ENCODE measurements around the gene SPATA2. TPM values are rescaled to one million over a fixed set of nuclear protein-coding genes. Genes with fewer than 3 reads are reported as not detected.

SPATA2 gene
- total RNA-seq, 2 experiments from 2014 or later: 11.2 to 11.6 TPM

- peaks cover 8% of the 10 kb centered on the region for H3K4me1 Mint-ChIP-seq
- H3K27me3 Mint-ChIP-seq: no peaks in the 10 kb centered on the region
- H3K27ac Mint-ChIP-seq: peak overlapping the region; percentile 44
- no peak overlapping the region for H3K4me3 Mint-ChIP-seq
- no peaks in the 10 kb centered on the region for H3K9me3 Mint-ChIP-seq
- DNase-seq: no peak
- H3K36me3 Mint-ChIP-seq: peaks cover 8% of the 10 kb centered on the region
Observed at GRCh38 chr20:49886571-49887213, 28.6 kb downstream of the SPATA2 start.

- Mint-ChIP-seq H3K36me3 (peaks cover 8% of the 10 kb centered on the region), H3K9me3 (no peaks in the 10 kb centered on the region), H3K4me3 (no peak overlapping the region), H3K27ac (no peak overlapping the region), H3K27me3 (no peaks in the 10 kb centered on the region), H3K4me1 (peaks cover 10% of the 10 kb centered on the region)
- no peak for DNase-seq
Observed at GRCh38 chr20:49885558-49886332, 29.6 kb downstream of the SPATA2 start.

GRCh38 chr20:49883246-49883802 lies 32.0 kb downstream of the SPATA2 start:
- Mint-ChIP-seq H3K27ac (no peak overlapping the region), H3K9me3 (no peaks in the 10 kb centered on the region), H3K36me3 (peaks cover 6% of the 10 kb centered on the region), H3K27me3 (no peaks in the 10 kb centered on the region), H3K4me3 (no peak overlapping the region), H3K4me1 (peaks cover 9% of the 10 kb centered on the region)
- DNase-seq: no peak

- Mint-ChIP-seq H3K27ac (no peak overlapping the region), H3K9me3 (no peaks in the 10 kb centered on the region), H3K36me3 (peaks cover 6% of the 10 kb centered on the region)
Observed at GRCh38 chr20:49882171-49882970, 33.0 kb downstream of the SPATA2 start.

GRCh38 chr20:49880724-49881445 lies 34.4 kb downstream of the SPATA2 start:
- Mint-ChIP-seq H3K9me3 (no peaks in the 10 kb centered on the region), H3K27ac (no peak overlapping the region), H3K36me3 (peaks cover 6% of the 10 kb centered on the region), H3K4me1 (peaks cover 2% of the 10 kb centered on the region), H3K4me3 (no peak overlapping the region), H3K27me3 (no peaks in the 10 kb centered on the region)
- no peak for DNase-seq

More at GRCh38 chr20:49882171-49882970, 33.0 kb downstream of the SPATA2 start:
- Mint-ChIP-seq H3K4me3 (no peak overlapping the region), H3K4me1 (peaks cover 5% of the 10 kb centered on the region), H3K27me3 (no peaks in the 10 kb centered on the region)
- DNase-seq: no peak

- Mint-ChIP-seq H3K4me3 (no peak overlapping the region), H3K27ac (no peak overlapping the region), H3K27me3 (no peaks in the 10 kb centered on the region), H3K4me1 (peaks cover 2% of the 10 kb centered on the region), H3K9me3 (no peaks in the 10 kb centered on the region), H3K36me3 (peaks cover 5% of the 10 kb centered on the region)
- DNase-seq: no peak
Observed at GRCh38 chr20:49880177-49880576, 35.2 kb downstream of the SPATA2 start.

GRCh38 chr20:49878977-49879376 lies 36.4 kb downstream of the SPATA2 start:
- Mint-ChIP-seq H3K4me1 (peaks cover 2% of the 10 kb centered on the region), H3K27ac (no peak overlapping the region), H3K4me3 (no peak overlapping the region), H3K9me3 (no peaks in the 10 kb centered on the region), H3K36me3 (peaks cover 9% of the 10 kb centered on the region), H3K27me3 (no peaks in the 10 kb centered on the region)
- no peak for DNase-seq

- no peak overlapping the region for H3K27ac Mint-ChIP-seq
- DNase-seq: no peak
- H3K36me3 Mint-ChIP-seq: peaks cover 5% of the 10 kb centered on the region
- peaks cover 2% of the 10 kb centered on the region for H3K4me1 Mint-ChIP-seq
- no peak overlapping the region for H3K4me3 Mint-ChIP-seq
- no peaks in the 10 kb centered on the region for H3K9me3 Mint-ChIP-seq
- no peaks in the 10 kb centered on the region for H3K27me3 Mint-ChIP-seq
Observed at GRCh38 chr20:49877386-49877921, 37.9 kb downstream of the SPATA2 start.

GRCh38 chr20:49874696-49875095 lies 40.6 kb downstream of the SPATA2 start:
- Mint-ChIP-seq H3K4me3 (no peak overlapping the region), H3K27ac (no peak overlapping the region), H3K9me3 (no peaks in the 10 kb centered on the region), H3K27me3 (no peaks in the 10 kb centered on the region), H3K36me3 (peaks cover 4% of the 10 kb centered on the region), H3K4me1 (no peaks in the 10 kb centered on the region)
- no peak for DNase-seq

GRCh38 chr20:49872056-49872455 lies 43.3 kb downstream of the SPATA2 start:
- Mint-ChIP-seq H3K4me1 (peaks cover 3% of the 10 kb centered on the region), H3K27me3 (no peaks in the 10 kb centered on the region), H3K4me3 (no peak overlapping the region), H3K9me3 (no peaks in the 10 kb centered on the region), H3K36me3 (peaks cover 5% of the 10 kb centered on the region), H3K27ac (no peak overlapping the region)
- DNase-seq: no peak

- Mint-ChIP-seq H3K4me3 (no peak overlapping the region), H3K27me3 (no peaks in the 10 kb centered on the region), H3K27ac (peak overlapping the region; percentile 51), H3K9me3 (no peaks in the 10 kb centered on the region), H3K4me1 (peaks cover 3% of the 10 kb centered on the region), H3K36me3 (peaks cover 5% of the 10 kb centered on the region)
- no peak for DNase-seq
Observed at GRCh38 chr20:49871391-49871948, 43.9 kb downstream of the SPATA2 start.

GRCh38 chr20:49870261-49870660 lies 45.1 kb downstream of the SPATA2 start:
- Mint-ChIP-seq H3K9me3 (no peaks in the 10 kb centered on the region), H3K36me3 (peaks cover 5% of the 10 kb centered on the region), H3K27ac (no peak overlapping the region), H3K4me3 (no peak overlapping the region), H3K4me1 (peaks cover 3% of the 10 kb centered on the region), H3K27me3 (no peaks in the 10 kb centered on the region)
- no peak for DNase-seq

GRCh38 chr20:49868964-49869363 lies 46.4 kb downstream of the SPATA2 start:
- DNase-seq: no peak
- peaks cover 3% of the 10 kb centered on the region for H3K4me1 Mint-ChIP-seq
- H3K36me3 Mint-ChIP-seq: peaks cover 2% of the 10 kb centered on the region
- H3K27ac Mint-ChIP-seq: no peak overlapping the region
- no peak overlapping the region for H3K4me3 Mint-ChIP-seq
- H3K9me3 Mint-ChIP-seq: no peaks in the 10 kb centered on the region
- H3K27me3 Mint-ChIP-seq: no peaks in the 10 kb centered on the region

GRCh38 chr20:49868538-49868937 lies 46.8 kb downstream of the SPATA2 start:
- Mint-ChIP-seq H3K27me3 (no peaks in the 10 kb centered on the region), H3K9me3 (no peaks in the 10 kb centered on the region), H3K36me3 (peaks cover 2% of the 10 kb centered on the region), H3K4me1 (peaks cover 3% of the 10 kb centered on the region), H3K4me3 (no peak overlapping the region), H3K27ac (no peak overlapping the region)
- no peak for DNase-seq
